Transverse colon (tissue), 4 donors: ENCODE data around the gene OR52E6. TPM values are rescaled to one million over a fixed set of nuclear protein-coding genes. Genes with fewer than 3 reads are reported as not detected.

Experiments
- DNase-seq: peaks from one replicate; pipeline ENCODE4 v3.0.0-alpha.2; 2019
- H3K27ac ChIP-seq, 4 donors: fragments of 200-600 bp; sonication (generic); 2 replicates each; pipeline ENCODE4 v1.5.1; 2016 to 2018; ENCODE audit warnings: inconsistent platforms in 4 of 4
- H3K27me3 ChIP-seq: fragments of 200-600 bp; sonication (generic); 2 replicates; pipeline ENCODE4 v1.5.1; 2017; ENCODE audit warnings: inconsistent platforms
- H3K36me3 ChIP-seq, 4 donors: fragments of 200-600 bp; sonication (generic); 2 replicates each; pipeline ENCODE4 v1.5.1; 2017 to 2019; ENCODE audit warnings: inconsistent platforms in 4 of 4
- H3K4me1 ChIP-seq, 4 donors: fragments of 200-600 bp; sonication (generic); 2 replicates each; pipeline ENCODE4 v1.5.1; 2017 to 2020; ENCODE audit warnings: inconsistent platforms in 4 of 4
- H3K4me3 ChIP-seq, 4 donors: fragments of 200-600 bp; sonication (generic); 1 replicate in 1 of 4; 2 replicates in 3 of 4; pipeline versions ENCODE4 v1.5.1 to v1.6.1; 2017 to 2019; ENCODE audit warnings: inconsistent platforms in 4 of 4
- H3K9me3 ChIP-seq, 2 donors: fragments of 200-600 bp; sonication (generic); 2 replicates each; pipeline ENCODE4 v1.5.1; 2017 to 2019; ENCODE audit warnings: inconsistent platforms in 2 of 2
- CTCF ChIP-seq, 5 experiments: fragments of 200-600 bp in 3 of 5; fragments of 450-650 bp in 2 of 5; sonication (generic) in 3 of 5; IDR thresholded peaks; 1 replicate in 2 of 5; 2 replicates in 3 of 5; pipeline ENCODE4 v1.5.1; 2016 to 2017; ENCODE audit warnings: antibody characterized with exemption in 5 of 5, inconsistent platforms in 3 of 5, mild to moderate bottlenecking in 2 of 5, moderate library complexity in 1 of 5
- EP300 ChIP-seq: sonication (generic); formaldehyde crosslinking; IDR thresholded peaks from one replicate; pipeline ENCODE4 v1.6.1; 2017; ENCODE audit warnings: antibody characterized with exemption, low read depth
- POLR2A ChIP-seq: fragments of 450-650 bp; IDR thresholded peaks from one replicate; pipeline ENCODE4 v1.6.1; 2016; ENCODE audit warnings: antibody characterized with exemption, mild to moderate bottlenecking, moderate library complexity
- POLR2AphosphoS5 ChIP-seq, 3 donors: sonication (generic); formaldehyde crosslinking; IDR thresholded peaks; one replicate each; pipeline ENCODE4 v1.6.1; 2016; ENCODE audit warnings: antibody characterized with exemption in 3 of 3
- WGBS, 2 donors: methylation state at CpG; one replicate each; pipeline ENCODE4 v1.1.5; 2018; ENCODE audit warnings: low coverage in 1 of 2; 5-methylcytosine and 5-hydroxymethylcytosine counted together
- in situ Hi-C, 4 donors: fragments of 200-750 bp; cut with MboI; loops; one replicate each; pipeline versions ENCODE4 v1.15.0 to v1.15.1; 2017; ENCODE audit warnings: low sequenced_read_pairs in 3 of 4, low pct_ligation_motif_present in 1 of 4, low pct_unique_long_range_greater_than_20kb in 1 of 4
- intact Hi-C: fragments of 100-400 bp; cut with DNase I; formaldehyde crosslinking; loops from one replicate; pipeline ENCODE4 v1.15.1; 2023; ENCODE audit warnings: low total_unique reads
- total RNA-seq, 4 donors: library from RNA; depleted of rRNA; stranded (reverse); fragments of >200 nt; gene quantifications; one replicate each; pipeline ENCODE4 v1.1.0, GENCODE V29; 2016

Gene OR52E6
- total RNA-seq, 4 donors from 2014 or later, result not detected

- Histone ChIP-seq H3K9me3 (no peaks in the 10 kb centered on the region), H3K4me1 (no peaks in the 10 kb centered on the region), H3K27ac (no peak within 1 kb of the TSS), H3K27me3 (no peaks in the 10 kb centered on the region), H3K36me3 (no peaks in the 10 kb centered on the region), H3K4me3 (no peak within 1 kb of the TSS)
- WGBS, 2 donors, result 90 to 95% methylated on average over 3 of the region's 3 CpGs
- intact Hi-C loops (no loop called here), in situ Hi-C loops (no loop called here)
- no peak for DNase-seq
- TF ChIP-seq POLR2AphosphoS5 (IDR thresholded peaks at IDR 0.05) (no peak), CTCF (IDR thresholded peaks at IDR 0.05) (no peak), EP300 (no peak), POLR2A (no peak)
Measured at GRCh38 chr11:5857590-5857989, 15.9 kb upstream of the OR52E6 start, which contains the start of gene OR52E8. TSS of gene OR52E8 (minus strand) at chr11:5857690. CDS start at chr11:5857690, 0 bp downstream.

GRCh38 chr11:5851002-5851401 lies 9.3 kb upstream of the OR52E6 start:
- Histone ChIP-seq H3K36me3 (no peaks in the 10 kb centered on the region), H3K9me3 (no peaks in the 10 kb centered on the region), H3K27ac (no peak overlapping the region), H3K4me3 (no peak overlapping the region), H3K27me3 (no peaks in the 10 kb centered on the region), H3K4me1 (no peaks in the 10 kb centered on the region)
- in situ Hi-C loops, result no loop called here
- 90 to 100% methylated on average over 1 of the region's 1 CpG for WGBS, 2 donors
- no peak for TF ChIP-seq POLR2A
- no peak for TF ChIP-seq EP300
- TF ChIP-seq POLR2AphosphoS5 (IDR thresholded peaks at IDR 0.05), result no peak
- TF ChIP-seq CTCF (IDR thresholded peaks at IDR 0.05), result no peak
- no peak for DNase-seq
- intact Hi-C loops, result no loop called here

GRCh38 chr11:5847711-5848110 lies 6.0 kb upstream of the OR52E6 start:
- no peaks in the 10 kb centered on the region for H3K4me1 ChIP-seq
- in situ Hi-C loops, result no loop called here
- no peaks in the 10 kb centered on the region for H3K36me3 ChIP-seq
- TF ChIP-seq POLR2AphosphoS5 (IDR thresholded peaks at IDR 0.05) (no peak), CTCF (IDR thresholded peaks at IDR 0.05) (no peak), EP300 (no peak), POLR2A (no peak)
- no peak overlapping the region for H3K27ac ChIP-seq
- H3K27me3 ChIP-seq, result no peaks in the 10 kb centered on the region
- DNase-seq, result no peak
- H3K9me3 ChIP-seq, result no peaks in the 10 kb centered on the region
- intact Hi-C loops, result no loop called here
- no peak overlapping the region for H3K4me3 ChIP-seq

GRCh38 chr11:5846701-5847100 lies 5.0 kb upstream of the OR52E6 start:
- H3K36me3 ChIP-seq, result no peaks in the 10 kb centered on the region
- 25 to 56% methylated on average over 1 of the region's 1 CpG for WGBS, 2 donors
- no peak overlapping the region for H3K4me3 ChIP-seq
- H3K9me3 ChIP-seq, result no peaks in the 10 kb centered on the region
- H3K27ac ChIP-seq, result no peak overlapping the region
- H3K27me3 ChIP-seq, result no peaks in the 10 kb centered on the region
- intact Hi-C loops, result no loop called here
- no peak for DNase-seq
- in situ Hi-C loops, result no loop called here
- no peak for TF ChIP-seq EP300
- no peak for TF ChIP-seq CTCF (IDR thresholded peaks at IDR 0.05)
- no peak for TF ChIP-seq POLR2A
- TF ChIP-seq POLR2AphosphoS5 (IDR thresholded peaks at IDR 0.05), result no peak
- H3K4me1 ChIP-seq, result no peaks in the 10 kb centered on the region
